ENCODE data around the gene DEPDC7. TPM values are rescaled to one million over a fixed set of nuclear protein-coding genes. Genes with fewer than 3 reads are reported as not detected.

Gene DEPDC7
- total and polyA plus RNA-seq, 2 of the 13 experiments (the other 11 are each of a cell fraction or from before 2014, with no cell fraction given), result 17.3 to 33.3 TPM

DNA sequence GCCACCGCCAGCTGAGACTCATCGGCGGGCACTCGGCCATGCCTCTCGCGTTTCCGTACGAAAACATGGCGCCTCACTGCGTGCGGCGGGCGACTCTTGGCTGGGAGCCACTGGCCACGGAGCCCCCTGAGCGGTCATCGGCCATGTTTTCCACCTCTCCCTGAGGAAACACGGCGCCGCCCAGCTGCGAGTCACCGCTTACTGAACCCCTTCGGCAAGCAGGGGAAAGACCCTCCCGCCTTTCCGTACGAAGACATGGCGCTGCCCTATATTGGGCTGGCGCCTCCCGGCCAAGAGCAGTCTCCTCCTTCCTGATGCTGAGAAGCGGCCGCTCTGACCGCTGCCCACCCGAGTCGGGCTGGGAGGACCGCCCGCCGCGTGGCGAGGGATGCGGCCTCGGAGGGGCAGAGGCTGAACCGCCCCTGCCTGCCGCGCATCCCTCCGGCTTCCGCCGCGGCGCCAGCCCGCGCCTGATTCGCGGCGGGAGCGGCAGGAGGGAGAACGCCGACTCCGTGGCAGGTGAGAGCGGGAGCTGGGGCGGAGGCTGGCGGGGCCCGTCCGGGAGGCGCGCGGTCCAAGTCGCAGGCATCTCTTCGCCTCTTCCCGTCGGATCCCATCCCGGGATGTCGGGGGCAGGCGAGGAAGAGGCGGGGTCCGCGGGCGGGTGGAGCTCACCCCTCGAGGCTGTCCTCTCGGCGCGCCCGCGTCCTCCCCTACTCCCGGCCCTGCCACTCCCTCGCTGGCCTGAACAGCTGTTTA lies 23.8 kb downstream of the DEPDC7 start, which contains the start of gene TCP11L1 (continued):
- TF ChIP-seq, protein P1, sequence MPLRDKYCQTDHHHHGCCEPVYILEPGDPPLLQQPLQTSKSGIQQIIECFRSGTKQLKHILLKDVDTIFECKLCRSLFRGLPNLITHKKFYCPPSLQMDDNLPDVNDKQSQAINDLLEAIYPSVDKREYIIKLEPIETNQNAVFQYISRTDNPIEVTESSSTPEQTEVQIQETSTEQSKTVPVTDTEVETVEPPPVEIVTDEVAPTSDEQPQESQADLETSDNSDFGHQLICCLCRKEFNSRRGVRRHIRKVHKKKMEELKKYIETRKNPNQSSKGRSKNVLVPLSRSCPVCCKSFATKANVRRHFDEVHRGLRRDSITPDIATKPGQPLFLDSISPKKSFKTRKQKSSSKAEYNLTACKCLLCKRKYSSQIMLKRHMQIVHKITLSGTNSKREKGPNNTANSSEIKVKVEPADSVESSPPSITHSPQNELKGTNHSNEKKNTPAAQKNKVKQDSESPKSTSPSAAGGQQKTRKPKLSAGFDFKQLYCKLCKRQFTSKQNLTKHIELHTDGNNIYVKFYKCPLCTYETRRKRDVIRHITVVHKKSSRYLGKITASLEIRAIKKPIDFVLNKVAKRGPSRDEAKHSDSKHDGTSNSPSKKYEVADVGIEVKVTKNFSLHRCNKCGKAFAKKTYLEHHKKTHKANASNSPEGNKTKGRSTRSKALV (CRISPR knock-in tag; IDR thresholded peaks at IDR 0.05), result peak; percentile 1; the same call in 1 of the 2 replicates
- TF ChIP-seq SMAD9 (CRISPR knock-in tag; IDR thresholded peaks at IDR 0.05) (no peak), FOSL1 (CRISPR knock-in tag; IDR thresholded peaks at IDR 0.05; ENCODE audit: borderline replicate concordance) (no peak), ZNF747 (CRISPR knock-in tag; IDR thresholded peaks at IDR 0.05; ENCODE audit: borderline replicate concordance) (peak; percentile 35; the same call in 1 of the 2 replicates), REXO4 (CRISPR knock-in tag; IDR thresholded peaks at IDR 0.05; ENCODE audit: borderline replicate concordance) (no peak), KLF6 (CRISPR knock-in tag; IDR thresholded peaks at IDR 0.05) (peak; percentile 76; the same call in 1 of the 2 replicates), TAF1 (CRISPR knock-in tag; IDR thresholded peaks at IDR 0.05) (peak; percentile 75), CREM (IDR thresholded peaks at IDR 0.05) (peak; percentile 69), CREM (CRISPR knock-in tag; IDR thresholded peaks at IDR 0.05) (no peak), NR2F2 (IDR thresholded peaks at IDR 0.05; ENCODE audit: borderline replicate concordance, low read depth) (no peak), MIER3 (CRISPR knock-in tag; IDR thresholded peaks at IDR 0.05; ENCODE audit: borderline replicate concordance) (peak; percentile 20; the same call in 1 of the 2 replicates), TEAD3 (CRISPR knock-in tag; optimal IDR thresholded peaks at IDR 0.05; ENCODE audit: borderline replicate concordance) (peak; percentile 44), ZFP36 (IDR thresholded peaks at IDR 0.05; ENCODE audit: borderline replicate concordance, low read depth, low read length, partially characterized antibody) (no peak), MED13 (CRISPR knock-in tag; IDR thresholded peaks at IDR 0.05) (no peak; the same call in 1 of the 2 replicates), KAT2B (IDR thresholded peaks at IDR 0.05; ENCODE audit: borderline replicate concordance, low read depth, low read length) (no peak)
- TF ChIP-seq, protein P2, sequence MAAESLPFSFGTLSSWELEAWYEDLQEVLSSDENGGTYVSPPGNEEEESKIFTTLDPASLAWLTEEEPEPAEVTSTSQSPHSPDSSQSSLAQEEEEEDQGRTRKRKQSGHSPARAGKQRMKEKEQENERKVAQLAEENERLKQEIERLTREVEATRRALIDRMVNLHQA (CRISPR knock-in tag; IDR thresholded peaks at IDR 0.05), result no peak
- TF ChIP-seq, protein P3, sequence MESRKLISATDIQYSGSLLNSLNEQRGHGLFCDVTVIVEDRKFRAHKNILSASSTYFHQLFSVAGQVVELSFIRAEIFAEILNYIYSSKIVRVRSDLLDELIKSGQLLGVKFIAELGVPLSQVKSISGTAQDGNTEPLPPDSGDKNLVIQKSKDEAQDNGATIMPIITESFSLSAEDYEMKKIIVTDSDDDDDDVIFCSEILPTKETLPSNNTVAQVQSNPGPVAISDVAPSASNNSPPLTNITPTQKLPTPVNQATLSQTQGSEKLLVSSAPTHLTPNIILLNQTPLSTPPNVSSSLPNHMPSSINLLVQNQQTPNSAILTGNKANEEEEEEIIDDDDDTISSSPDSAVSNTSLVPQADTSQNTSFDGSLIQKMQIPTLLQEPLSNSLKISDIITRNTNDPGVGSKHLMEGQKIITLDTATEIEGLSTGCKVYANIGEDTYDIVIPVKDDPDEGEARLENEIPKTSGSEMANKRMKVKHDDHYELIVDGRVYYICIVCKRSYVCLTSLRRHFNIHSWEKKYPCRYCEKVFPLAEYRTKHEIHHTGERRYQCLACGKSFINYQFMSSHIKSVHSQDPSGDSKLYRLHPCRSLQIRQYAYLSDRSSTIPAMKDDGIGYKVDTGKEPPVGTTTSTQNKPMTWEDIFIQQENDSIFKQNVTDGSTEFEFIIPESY (CRISPR knock-in tag; IDR thresholded peaks at IDR 0.05), result no peak
- TF ChIP-seq, protein P4, sequence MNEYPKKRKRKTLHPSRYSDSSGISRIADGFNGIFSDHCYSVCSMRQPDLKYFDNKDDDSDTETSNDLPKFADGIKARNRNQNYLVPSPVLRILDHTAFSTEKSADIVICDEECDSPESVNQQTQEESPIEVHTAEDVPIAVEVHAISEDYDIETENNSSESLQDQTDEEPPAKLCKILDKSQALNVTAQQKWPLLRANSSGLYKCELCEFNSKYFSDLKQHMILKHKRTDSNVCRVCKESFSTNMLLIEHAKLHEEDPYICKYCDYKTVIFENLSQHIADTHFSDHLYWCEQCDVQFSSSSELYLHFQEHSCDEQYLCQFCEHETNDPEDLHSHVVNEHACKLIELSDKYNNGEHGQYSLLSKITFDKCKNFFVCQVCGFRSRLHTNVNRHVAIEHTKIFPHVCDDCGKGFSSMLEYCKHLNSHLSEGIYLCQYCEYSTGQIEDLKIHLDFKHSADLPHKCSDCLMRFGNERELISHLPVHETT (CRISPR knock-in tag; conservative IDR thresholded peaks at IDR 0.05), result no peak
- TF ChIP-seq, protein P5, sequence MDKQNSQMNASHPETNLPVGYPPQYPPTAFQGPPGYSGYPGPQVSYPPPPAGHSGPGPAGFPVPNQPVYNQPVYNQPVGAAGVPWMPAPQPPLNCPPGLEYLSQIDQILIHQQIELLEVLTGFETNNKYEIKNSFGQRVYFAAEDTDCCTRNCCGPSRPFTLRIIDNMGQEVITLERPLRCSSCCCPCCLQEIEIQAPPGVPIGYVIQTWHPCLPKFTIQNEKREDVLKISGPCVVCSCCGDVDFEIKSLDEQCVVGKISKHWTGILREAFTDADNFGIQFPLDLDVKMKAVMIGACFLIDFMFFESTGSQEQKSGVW (CRISPR knock-in tag; IDR thresholded peaks at IDR 0.05; ENCODE audit: borderline replicate concordance), result no peak
- TF ChIP-seq, protein P6, sequence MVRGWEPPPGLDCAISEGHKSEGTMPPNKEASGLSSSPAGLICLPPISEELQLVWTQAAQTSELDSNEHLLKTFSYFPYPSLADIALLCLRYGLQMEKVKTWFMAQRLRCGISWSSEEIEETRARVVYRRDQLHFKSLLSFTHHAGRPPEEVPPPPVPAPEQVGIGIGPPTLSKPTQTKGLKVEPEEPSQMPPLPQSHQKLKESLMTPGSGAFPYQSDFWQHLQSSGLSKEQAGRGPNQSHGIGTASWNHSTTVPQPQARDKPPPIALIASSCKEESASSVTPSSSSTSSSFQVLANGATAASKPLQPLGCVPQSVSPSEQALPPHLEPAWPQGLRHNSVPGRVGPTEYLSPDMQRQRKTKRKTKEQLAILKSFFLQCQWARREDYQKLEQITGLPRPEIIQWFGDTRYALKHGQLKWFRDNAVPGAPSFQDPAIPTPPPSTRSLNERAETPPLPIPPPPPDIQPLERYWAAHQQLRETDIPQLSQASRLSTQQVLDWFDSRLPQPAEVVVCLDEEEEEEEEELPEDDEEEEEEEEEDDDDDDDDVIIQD (CRISPR knock-in tag; IDR thresholded peaks at IDR 0.05; ENCODE audit: low read depth), result 0 out of 2 replicates have a peak, but pooled peaks have one; percentile 43
